ENCODE measurements around the gene NLN. TPM values are rescaled to one million over a fixed set of nuclear protein-coding genes. Genes with fewer than 3 reads are reported as not detected.

The NLN gene
- total and polyA plus RNA-seq, 2 experiments from 2014 or later, result 37.7 to 49.6 TPM

DNA sequence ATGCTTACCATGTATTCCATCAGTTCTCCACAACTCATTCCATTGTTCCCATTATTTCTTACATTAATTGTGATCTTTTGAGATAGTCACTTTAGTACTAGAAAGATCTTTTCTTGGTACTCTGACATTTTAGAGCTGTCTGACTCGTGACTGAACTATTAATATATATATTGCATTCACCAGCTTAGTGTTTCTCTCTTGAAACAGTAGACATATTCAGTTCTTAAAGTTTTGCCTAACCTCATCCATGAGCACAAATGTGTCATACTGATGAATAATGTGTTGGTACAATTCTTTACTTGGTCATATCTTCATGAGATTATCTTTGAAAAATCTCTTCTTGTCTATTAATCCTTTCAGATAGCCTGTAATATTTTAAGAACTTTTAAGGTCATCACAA lies 74.3 kb downstream of the NLN start:
- H3K4me2 ChIP-seq (ENCODE audit: unreplicated experiment), result peak overlapping the region; percentile 13
- H3K79me2 ChIP-seq (ENCODE audit: insufficient read depth), result no peaks in the 10 kb centered on the region; the same call in 1 of the 2 replicates
- H3K4me3 ChIP-seq, result no peak overlapping the region
- 44 to 50% methylated on average over 1 of the region's 1 CpG for WGBS, 2 experiments (ENCODE audit: low coverage in 1 of 2, low lambda C conversion rate in 2 of 2, missing lambda C conversion rate in 2 of 2)
- H3K27me3 ChIP-seq (replicated peaks; ENCODE audit: insufficient read depth), result no peaks in the 10 kb centered on the region
- peaks cover 11% of the 10 kb centered on the region; the same call in 1 of the 2 replicates for H3K36me3 ChIP-seq (ENCODE audit: low read depth)
- no peaks in the 10 kb centered on the region for H4K20me1 ChIP-seq (ENCODE audit: insufficient read depth)
- no peak for TF ChIP-seq EZH2phosphoT487 (IDR thresholded peaks at IDR 0.05; ENCODE audit: insufficient read depth, low read depth)
- no peak for TF ChIP-seq EZH2 (IDR thresholded peaks at IDR 0.05; ENCODE audit: insufficient read depth, poor library complexity, severe bottlenecking)
- H3F3A ChIP-seq (ENCODE audit: insufficient read depth), result peaks cover 24% of the 10 kb centered on the region
- no peak overlapping the region for H2AFZ ChIP-seq
- H3K9me2 ChIP-seq (ENCODE audit: insufficient read depth), result no peaks in the 10 kb centered on the region
- peak; percentile 59 for DNase-seq
- H3K4me1 ChIP-seq (ENCODE audit: insufficient read depth), result peaks cover 19% of the 10 kb centered on the region
- no peaks in the 10 kb centered on the region for H3K9me3 ChIP-seq (ENCODE audit: low read depth)
- in situ Hi-C loops (cut with MboI), result no loop called here
- H3K27ac ChIP-seq, result peak overlapping the region; percentile 15; the same call in 1 of the 2 replicates
- no peak overlapping the region for H3K9ac ChIP-seq

DNA sequence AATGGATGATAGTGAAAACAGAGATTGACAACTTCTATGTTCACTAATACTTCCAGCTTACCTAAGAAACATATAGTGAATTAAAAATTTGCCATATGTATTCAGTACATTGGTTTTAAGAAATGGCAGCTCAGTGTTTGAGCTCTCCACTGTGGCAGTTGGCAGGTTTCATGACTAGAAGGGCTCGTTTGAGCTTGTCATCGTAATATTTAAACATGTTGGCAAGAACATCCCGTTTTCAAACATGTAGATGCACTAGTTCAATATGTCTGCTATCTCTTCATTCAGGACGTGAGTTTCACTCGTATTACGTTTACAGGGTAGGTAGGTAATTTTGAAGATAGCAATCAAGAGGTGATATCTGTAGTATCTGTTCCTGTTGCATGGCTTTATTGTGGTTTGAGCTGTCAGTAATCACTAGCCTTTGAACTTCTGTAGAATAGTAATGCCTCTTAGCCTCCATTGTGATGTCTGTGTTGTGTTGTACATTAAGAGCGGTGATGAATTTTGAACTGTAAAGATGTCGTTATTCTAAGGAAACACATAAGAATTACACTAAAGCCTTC lies 74.8 kb downstream of the NLN start:
- Histone ChIP-seq H3K27ac (peak overlapping the region; percentile 15; the same call in 1 of the 2 replicates), H3K4me2 (ENCODE audit: unreplicated experiment) (no peak overlapping the region), H3K9me2 (ENCODE audit: insufficient read depth) (no peaks in the 10 kb centered on the region), H4K20me1 (ENCODE audit: insufficient read depth) (no peaks in the 10 kb centered on the region), H2AFZ (no peak overlapping the region), H3K9me3 (ENCODE audit: low read depth) (no peaks in the 10 kb centered on the region), H3K36me3 (ENCODE audit: low read depth) (peaks cover 11% of the 10 kb centered on the region; the same call in 1 of the 2 replicates), H3K27me3 (replicated peaks; ENCODE audit: insufficient read depth) (no peaks in the 10 kb centered on the region), H3F3A (ENCODE audit: insufficient read depth) (peaks cover 30% of the 10 kb centered on the region), H3K4me1 (ENCODE audit: insufficient read depth) (peaks cover 25% of the 10 kb centered on the region), H3K79me2 (ENCODE audit: insufficient read depth) (no peaks in the 10 kb centered on the region; the same call in 1 of the 2 replicates), H3K4me3 (no peak overlapping the region), H3K9ac (no peak overlapping the region)
- in situ Hi-C loops (cut with MboI), result no loop called here
- TF ChIP-seq EZH2 (IDR thresholded peaks at IDR 0.05; ENCODE audit: insufficient read depth, poor library complexity, severe bottlenecking) (no peak), EZH2phosphoT487 (IDR thresholded peaks at IDR 0.05; ENCODE audit: insufficient read depth, low read depth) (no peak)
- 97 to 98% methylated on average over 8 of the region's 8 CpGs for WGBS, 2 experiments (ENCODE audit: low coverage in 1 of 2, low lambda C conversion rate in 2 of 2, missing lambda C conversion rate in 2 of 2)
- no peak for DNase-seq

DNA sequence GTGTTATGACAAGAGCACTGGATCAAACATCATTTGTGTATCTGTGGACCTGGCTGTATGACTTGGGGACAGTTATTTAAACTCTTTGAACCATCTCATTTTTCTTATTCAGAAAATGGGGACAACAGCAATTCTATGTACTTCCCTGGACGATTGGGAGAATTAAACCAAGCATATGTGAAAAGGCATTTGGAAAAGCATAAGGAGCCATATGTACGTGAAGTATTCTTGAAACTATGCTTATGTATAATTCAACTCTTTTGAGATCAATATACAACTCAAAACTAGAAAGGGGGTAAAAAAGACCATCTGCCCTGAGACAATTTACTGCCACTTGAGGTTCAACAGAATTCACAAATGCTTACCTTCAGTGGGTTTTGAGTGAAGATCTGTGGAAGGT lies 75.5 kb downstream of the NLN start:
- 95 to 98% methylated on average over 2 of the region's 2 CpGs for WGBS, 2 experiments (ENCODE audit: low coverage in 1 of 2, low lambda C conversion rate in 2 of 2, missing lambda C conversion rate in 2 of 2)
- H4K20me1 ChIP-seq (ENCODE audit: insufficient read depth), result no peaks in the 10 kb centered on the region
- peaks cover 30% of the 10 kb centered on the region for H3K4me1 ChIP-seq (ENCODE audit: insufficient read depth)
- H3K4me3 ChIP-seq, result no peak overlapping the region
- H3K9ac ChIP-seq, result no peak overlapping the region
- H3K27me3 ChIP-seq (replicated peaks; ENCODE audit: insufficient read depth), result no peaks in the 10 kb centered on the region
- H3K79me2 ChIP-seq (ENCODE audit: insufficient read depth), result no peaks in the 10 kb centered on the region; the same call in 1 of the 2 replicates
- no peak overlapping the region for H3K4me2 ChIP-seq (ENCODE audit: unreplicated experiment)
- DNase-seq, result no peak
- H3K27ac ChIP-seq, result no peak overlapping the region
- no peaks in the 10 kb centered on the region for H3K9me3 ChIP-seq (ENCODE audit: low read depth)
- no peaks in the 10 kb centered on the region for H3K9me2 ChIP-seq (ENCODE audit: insufficient read depth)
- H3F3A ChIP-seq (ENCODE audit: insufficient read depth), result peaks cover 32% of the 10 kb centered on the region
- no peak overlapping the region for H2AFZ ChIP-seq
- in situ Hi-C loops (cut with MboI), result no loop called here
- peaks cover 11% of the 10 kb centered on the region; the same call in 1 of the 2 replicates for H3K36me3 ChIP-seq (ENCODE audit: low read depth)
- TF ChIP-seq EZH2 (IDR thresholded peaks at IDR 0.05; ENCODE audit: insufficient read depth, poor library complexity, severe bottlenecking), result no peak
- TF ChIP-seq EZH2phosphoT487 (IDR thresholded peaks at IDR 0.05; ENCODE audit: insufficient read depth, low read depth), result no peak

DNA sequence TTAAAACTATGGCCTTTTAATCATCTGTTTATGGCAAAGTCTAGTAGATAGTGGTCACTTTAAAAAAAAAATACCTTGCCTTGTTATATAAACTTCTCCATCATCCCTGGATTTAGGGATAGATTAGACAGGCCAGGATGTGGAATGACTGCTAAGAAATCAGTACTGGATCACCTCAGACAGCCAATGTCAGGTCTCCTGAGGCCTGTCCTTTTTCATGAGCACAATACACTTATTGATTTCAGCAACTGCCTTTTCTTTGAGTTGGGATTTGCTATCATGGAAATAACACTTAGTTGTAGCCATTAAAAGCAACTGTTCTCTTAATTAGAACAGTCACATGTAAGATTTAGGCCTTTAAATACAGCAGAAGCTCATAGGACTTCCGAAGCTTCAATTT lies 77.9 kb downstream of the NLN start:
- Histone ChIP-seq H3K27me3 (replicated peaks; ENCODE audit: insufficient read depth) (no peaks in the 10 kb centered on the region), H3K9me3 (ENCODE audit: low read depth) (no peaks in the 10 kb centered on the region), H3K27ac (no peak overlapping the region), H3K4me3 (no peak overlapping the region), H3F3A (ENCODE audit: insufficient read depth) (peaks cover 32% of the 10 kb centered on the region), H3K36me3 (ENCODE audit: low read depth) (peaks cover 11% of the 10 kb centered on the region; the same call in 1 of the 2 replicates), H2AFZ (no peak overlapping the region), H3K9ac (no peak overlapping the region), H3K9me2 (ENCODE audit: insufficient read depth) (no peaks in the 10 kb centered on the region), H3K4me2 (ENCODE audit: unreplicated experiment) (no peak overlapping the region), H3K79me2 (ENCODE audit: insufficient read depth) (no peaks in the 10 kb centered on the region; the same call in 1 of the 2 replicates), H4K20me1 (ENCODE audit: insufficient read depth) (no peaks in the 10 kb centered on the region), H3K4me1 (ENCODE audit: insufficient read depth) (peaks cover 36% of the 10 kb centered on the region)
- 94 to 98% methylated on average over 1 of the region's 1 CpG for WGBS, 2 experiments (ENCODE audit: low coverage in 1 of 2, low lambda C conversion rate in 2 of 2, missing lambda C conversion rate in 2 of 2)
- TF ChIP-seq EZH2 (IDR thresholded peaks at IDR 0.05; ENCODE audit: insufficient read depth, poor library complexity, severe bottlenecking) (no peak), EZH2phosphoT487 (IDR thresholded peaks at IDR 0.05; ENCODE audit: insufficient read depth, low read depth) (no peak)
- no peak for DNase-seq
- in situ Hi-C loops (cut with MboI), result no loop called here

Measured in GM23248 (cell line).